K562 (cell line): ENCODE data around the gene GULP1. TPM values are rescaled to one million over a fixed set of nuclear protein-coding genes. Genes with fewer than 3 reads are reported as not detected.

Experiments used
- HCFC1 ChIP-seq: IDR thresholded peaks from 2 replicates; pipeline ENCODE4 v1.6.1; 2012; ENCODE audit warnings: low read depth, low read length, improper control_type of control experiment
- HIVEP1 ChIP-seq: fragments of 250-450 bp; sonication (Bioruptor Pico); IDR thresholded peaks from 2 replicates; pipeline ENCODE4 v1.4.0; 2020; ENCODE audit warnings: mild to moderate bottlenecking
- KHSRP ChIP-seq: fragments of 450-650 bp; IDR thresholded peaks from 2 replicates; pipeline ENCODE4 v1.6.1; 2017
- KLF1 ChIP-seq: fragments of 450-650 bp; IDR thresholded peaks from 2 replicates; pipeline ENCODE4 v1.6.1; 2016; ENCODE audit warnings: missing genetic modification characterization, missing compliant biosample characterization
- MGA ChIP-seq: fragments of 450-650 bp; IDR thresholded peaks from 2 replicates; pipeline ENCODE4 v1.6.1; 2016; ENCODE audit warnings: mild to moderate bottlenecking, moderate library complexity
- NR1H2 ChIP-seq: sonication (generic); formaldehyde crosslinking; IDR thresholded peaks from 2 replicates; pipeline ENCODE4 v1.4.0; 2020; ENCODE audit warnings: mild to moderate bottlenecking, missing genetic modification reagents
- TAF1 ChIP-seq: IDR thresholded peaks from 2 replicates; pipeline ENCODE4 v1.6.1; 2011; ENCODE audit warnings: mild to moderate bottlenecking, low read length, moderate library complexity; ENCODE audit not compliant: insufficient read depth, control insufficient read depth, severe bottlenecking; ENCODE audit errors: extremely low read depth
- polyA plus RNA-seq, 8 experiments: library from polyadenylated mRNA; depleted of rRNA in 4 of 8; stranded (reverse) in 5 of 8; unstranded in 3 of 8; fragments of >200 nt; fragmentation: Nextera tagmentation in 2 of 8; fragmentation: Illumina TruSeq in 1 of 8; extraction: Ambion mirVana in 2 of 8; extraction: Trizol in 1 of 8; gene quantifications; 2 replicates each; pipeline versions ENCODE4 v1.2.1 to v1.2.3, GENCODE V29; 2011 to 2014; ENCODE audit warnings: inconsistent platforms in 1 of 8, missing spikeins in 1 of 8
- total RNA-seq, 7 experiments: library from RNA; depleted of rRNA in 6 of 7; stranded (reverse); fragments of >200 nt in 6 of 7; fragmentation: Illumina TruSeq in 2 of 7; extraction: Trizol in 2 of 7; gene quantifications; 2 replicates each; pipeline versions ENCODE4 v1.2.1 to v1.2.3, GENCODE V29; 2011 to 2021; ENCODE audit warnings: low replicate concordance in 1 of 7
- TF ChIP-seq, protein P1 (sequence below): fragments of 150-350 bp; IDR thresholded peaks from 2 replicates; pipeline ENCODE4 v1.6.1; 2014; ENCODE audit warnings: low read depth, mild to moderate bottlenecking, low read length, borderline replicate concordance
- TF ChIP-seq, protein P2 (sequence below): fragments of 250-450 bp; sonication (Bioruptor Pico); IDR thresholded peaks from 2 replicates; pipeline ENCODE4 v1.4.0; 2020

GULP1 gene
- total and polyA plus RNA-seq, 9 of the 15 experiments (the other 6 are each of a cell fraction or from before 2014, with no cell fraction given): 8.5 to 25.3 (median 19.5) TPM

- TF ChIP-seq, protein P1, sequence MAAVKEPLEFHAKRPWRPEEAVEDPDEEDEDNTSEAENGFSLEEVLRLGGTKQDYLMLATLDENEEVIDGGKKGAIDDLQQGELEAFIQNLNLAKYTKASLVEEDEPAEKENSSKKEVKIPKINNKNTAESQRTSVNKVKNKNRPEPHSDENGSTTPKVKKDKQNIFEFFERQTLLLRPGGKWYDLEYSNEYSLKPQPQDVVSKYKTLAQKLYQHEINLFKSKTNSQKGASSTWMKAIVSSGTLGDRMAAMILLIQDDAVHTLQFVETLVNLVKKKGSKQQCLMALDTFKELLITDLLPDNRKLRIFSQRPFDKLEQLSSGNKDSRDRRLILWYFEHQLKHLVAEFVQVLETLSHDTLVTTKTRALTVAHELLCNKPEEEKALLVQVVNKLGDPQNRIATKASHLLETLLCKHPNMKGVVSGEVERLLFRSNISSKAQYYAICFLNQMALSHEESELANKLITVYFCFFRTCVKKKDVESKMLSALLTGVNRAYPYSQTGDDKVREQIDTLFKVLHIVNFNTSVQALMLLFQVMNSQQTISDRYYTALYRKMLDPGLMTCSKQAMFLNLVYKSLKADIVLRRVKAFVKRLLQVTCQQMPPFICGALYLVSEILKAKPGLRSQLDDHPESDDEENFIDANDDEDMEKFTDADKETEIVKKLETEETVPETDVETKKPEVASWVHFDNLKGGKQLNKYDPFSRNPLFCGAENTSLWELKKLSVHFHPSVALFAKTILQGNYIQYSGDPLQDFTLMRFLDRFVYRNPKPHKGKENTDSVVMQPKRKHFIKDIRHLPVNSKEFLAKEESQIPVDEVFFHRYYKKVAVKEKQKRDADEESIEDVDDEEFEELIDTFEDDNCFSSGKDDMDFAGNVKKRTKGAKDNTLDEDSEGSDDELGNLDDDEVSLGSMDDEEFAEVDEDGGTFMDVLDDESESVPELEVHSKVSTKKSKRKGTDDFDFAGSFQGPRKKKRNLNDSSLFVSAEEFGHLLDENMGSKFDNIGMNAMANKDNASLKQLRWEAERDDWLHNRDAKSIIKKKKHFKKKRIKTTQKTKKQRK: no peak
- TF ChIP-seq MGA: peak; percentile 64
- no peak for TF ChIP-seq NR1H2 (CRISPR knock-in tag)
- no peak for TF ChIP-seq KLF1 (tag)
- TF ChIP-seq, protein P2, sequence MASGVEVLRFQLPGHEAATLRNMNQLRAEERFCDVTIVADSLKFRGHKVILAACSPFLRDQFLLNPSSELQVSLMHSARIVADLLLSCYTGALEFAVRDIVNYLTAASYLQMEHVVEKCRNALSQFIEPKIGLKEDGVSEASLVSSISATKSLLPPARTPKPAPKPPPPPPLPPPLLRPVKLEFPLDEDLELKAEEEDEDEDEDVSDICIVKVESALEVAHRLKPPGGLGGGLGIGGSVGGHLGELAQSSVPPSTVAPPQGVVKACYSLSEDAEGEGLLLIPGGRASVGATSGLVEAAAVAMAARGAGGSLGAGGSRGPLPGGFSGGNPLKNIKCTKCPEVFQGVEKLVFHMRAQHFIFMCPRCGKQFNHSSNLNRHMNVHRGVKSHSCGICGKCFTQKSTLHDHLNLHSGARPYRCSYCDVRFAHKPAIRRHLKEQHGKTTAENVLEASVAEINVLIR (CRISPR knock-in tag): no peak
- no peak for TF ChIP-seq KHSRP
- peak; percentile 7 for TF ChIP-seq TAF1
- TF ChIP-seq HIVEP1: no peak
- TF ChIP-seq HCFC1: no peak
Measured at GRCh38 chr2:188292348-188293239, 920 bp downstream of the GULP1 start (continued).
